Measurements from ENCODE around the gene SYT7. TPM values are rescaled to one million over a fixed set of nuclear protein-coding genes. Genes with fewer than 3 reads are reported as not detected.

SYT7 gene
- total RNA-seq, 1 donor = 0.43 TPM

- no peak overlapping the region for H3K4me3 ChIP-seq (ENCODE audit: low read depth, low read length)
- no peak for DNase-seq (ENCODE audit: low read depth)
- no peak for TF ChIP-seq CTCF (IDR thresholded peaks at IDR 0.05; ENCODE audit: insufficient read depth, low read depth, low read length)
These were observed 67.6 kb downstream of the SYT7 start for GRCh38 chr11:61513143-61513765.

GRCh38 chr11:61512435-61512834 lies 68.4 kb downstream of the SYT7 start:
- DNase-seq (ENCODE audit: low read depth) = no peak
- no peak for TF ChIP-seq CTCF (IDR thresholded peaks at IDR 0.05; ENCODE audit: insufficient read depth, low read depth, low read length)
- no peak overlapping the region for H3K4me3 ChIP-seq (ENCODE audit: low read depth, low read length)

- no peak overlapping the region for H3K4me3 ChIP-seq (ENCODE audit: low read depth, low read length)
- TF ChIP-seq CTCF (IDR thresholded peaks at IDR 0.05; ENCODE audit: insufficient read depth, low read depth, low read length) = no peak
- no peak for DNase-seq (ENCODE audit: low read depth)
These were observed 69.5 kb downstream of the SYT7 start for GRCh38 chr11:61511383-61511782.

- H3K4me3 ChIP-seq (ENCODE audit: low read depth, low read length) = no peak overlapping the region
- no peak for DNase-seq (ENCODE audit: low read depth)
- no peak for TF ChIP-seq CTCF (IDR thresholded peaks at IDR 0.05; ENCODE audit: insufficient read depth, low read depth, low read length)
These were observed 69.9 kb downstream of the SYT7 start for GRCh38 chr11:61510974-61511373.

- no peak overlapping the region for H3K4me3 ChIP-seq (ENCODE audit: low read depth, low read length)
- DNase-seq (ENCODE audit: low read depth) = no peak
- TF ChIP-seq CTCF (IDR thresholded peaks at IDR 0.05; ENCODE audit: insufficient read depth, low read depth, low read length) = no peak
These were observed 70.5 kb downstream of the SYT7 start for GRCh38 chr11:61510166-61510919.

- peak; percentile 63 for DNase-seq (ENCODE audit: low read depth)
- H3K4me3 ChIP-seq (ENCODE audit: low read depth, low read length) = no peak overlapping the region
- peak; percentile 28 for TF ChIP-seq CTCF (IDR thresholded peaks at IDR 0.05; ENCODE audit: insufficient read depth, low read depth, low read length)
These were observed 71.5 kb downstream of the SYT7 start for GRCh38 chr11:61509043-61510029.
